Uterus (tissue), 4 donors: ENCODE data around the gene RNASE8. TPM values are rescaled to one million over a fixed set of nuclear protein-coding genes. Genes with fewer than 3 reads are reported as not detected.

Experiments
- DNase-seq, 2 donors: peaks; one replicate each; pipeline ENCODE4 v3.0.0-alpha.2; 2019 to 2020
- H3K27ac ChIP-seq, 2 donors: fragments of 200-600 bp; sonication (generic); 1 replicate in 1 of 2; 2 replicates in 1 of 2; pipeline ENCODE4 v1.5.1; 2016 to 2018
- H3K27me3 ChIP-seq, 2 donors: fragments of 200-600 bp; sonication (generic); one replicate each; pipeline ENCODE4 v1.5.1; 2018 to 2019; ENCODE audit warnings: control low read depth in 1 of 2
- H3K36me3 ChIP-seq, 2 donors: fragments of 200-600 bp; sonication (generic); one replicate each; pipeline ENCODE4 v1.5.1; 2019; ENCODE audit warnings: control low read depth in 1 of 2
- H3K4me1 ChIP-seq, 2 donors: fragments of 200-600 bp; sonication (generic); one replicate each; pipeline ENCODE4 v1.5.1; 2018 to 2019; ENCODE audit warnings: control low read depth in 1 of 2
- H3K4me3 ChIP-seq, 2 donors: fragments of 200-600 bp; sonication (generic); 1 replicate in 1 of 2; 2 replicates in 1 of 2; pipeline ENCODE4 v1.5.1; 2018 to 2019; ENCODE audit warnings: mild to moderate bottlenecking in 1 of 2
- H3K9me3 ChIP-seq, 2 donors: fragments of 200-600 bp; sonication (generic); one replicate each; pipeline ENCODE4 v1.5.1; 2019; ENCODE audit warnings: control low read depth in 1 of 2
- POLR2A ChIP-seq, 2 donors: fragments of 450-650 bp; IDR thresholded peaks; one replicate each; pipeline ENCODE4 v1.6.1; 2016; ENCODE audit warnings: antibody characterized with exemption in 2 of 2, mild to moderate bottlenecking in 1 of 2, moderate library complexity in 1 of 2
- intact Hi-C: fragments of 100-400 bp; cut with DNase I; formaldehyde crosslinking; loops from one replicate; pipeline ENCODE4 v1.15.1; 2023; ENCODE audit warnings: low total_unique reads
- total RNA-seq, 4 donors: library from RNA; depleted of rRNA in 3 of 4; stranded (reverse); fragments of >200 nt in 3 of 4; gene quantifications; one replicate each; pipeline versions ENCODE4 v1.1.0 to v1.2.4, GENCODE V29; 2014 to 2023
- TF ChIP-seq, protein P1 (sequence below), 4 experiments: fragments of 200-600 bp in 2 of 4; fragments of 450-650 bp in 2 of 4; sonication (generic) in 2 of 4; IDR thresholded peaks; one replicate each; pipeline ENCODE4 v1.5.1; 2016 to 2019; ENCODE audit warnings: antibody characterized with exemption in 4 of 4, mild to moderate bottlenecking in 2 of 4, moderate library complexity in 1 of 4
- donor health status: DM: yes; HTN: yes; CAD: no.

Gene RNASE8
- total RNA-seq, 4 donors from 2014 or later, result not detected

DNA sequence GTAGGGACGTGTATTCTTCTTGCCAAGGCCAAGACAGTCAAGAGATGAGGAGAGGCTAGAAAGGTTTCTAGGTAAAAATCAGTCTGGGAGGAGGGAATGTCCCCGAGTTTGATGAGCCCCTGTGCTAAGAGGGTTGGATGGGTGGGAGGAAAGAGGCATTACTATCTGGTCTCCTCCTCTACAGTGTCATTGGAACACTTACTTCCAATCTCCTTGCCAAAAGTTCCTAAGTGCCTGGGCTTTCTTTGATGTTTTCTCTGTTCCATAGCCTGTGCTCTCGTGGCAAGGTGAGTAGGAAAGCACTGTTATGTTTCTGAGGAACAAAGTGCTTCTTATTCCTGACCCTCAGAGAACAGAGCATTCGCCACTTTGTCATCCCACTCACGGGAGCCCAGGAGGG, 22.9 kb upstream of the RNASE8 start, which contains the start of gene RNASE13:
Gene RNASE13, minus strand, starts transcription at position 101 of the 400 bp plus-strand sequence. CDS start 519 bp downstream, outside the sequence.
- Histone ChIP-seq H3K27ac (peak within 1 kb of the TSS; percentile 40 to 56), H3K36me3 (no peaks in the 10 kb centered on the region), H3K4me1 (peaks cover 0 to 4% of the 10 kb centered on the region in 2 donors), H3K27me3 (no peaks in the 10 kb centered on the region), H3K9me3 (no peaks in the 10 kb centered on the region), H3K4me3 (no peak within 1 kb of the TSS)
- intact Hi-C loops, result no loop called here
- DNase-seq, result no peak
- TF ChIP-seq, protein P1, sequence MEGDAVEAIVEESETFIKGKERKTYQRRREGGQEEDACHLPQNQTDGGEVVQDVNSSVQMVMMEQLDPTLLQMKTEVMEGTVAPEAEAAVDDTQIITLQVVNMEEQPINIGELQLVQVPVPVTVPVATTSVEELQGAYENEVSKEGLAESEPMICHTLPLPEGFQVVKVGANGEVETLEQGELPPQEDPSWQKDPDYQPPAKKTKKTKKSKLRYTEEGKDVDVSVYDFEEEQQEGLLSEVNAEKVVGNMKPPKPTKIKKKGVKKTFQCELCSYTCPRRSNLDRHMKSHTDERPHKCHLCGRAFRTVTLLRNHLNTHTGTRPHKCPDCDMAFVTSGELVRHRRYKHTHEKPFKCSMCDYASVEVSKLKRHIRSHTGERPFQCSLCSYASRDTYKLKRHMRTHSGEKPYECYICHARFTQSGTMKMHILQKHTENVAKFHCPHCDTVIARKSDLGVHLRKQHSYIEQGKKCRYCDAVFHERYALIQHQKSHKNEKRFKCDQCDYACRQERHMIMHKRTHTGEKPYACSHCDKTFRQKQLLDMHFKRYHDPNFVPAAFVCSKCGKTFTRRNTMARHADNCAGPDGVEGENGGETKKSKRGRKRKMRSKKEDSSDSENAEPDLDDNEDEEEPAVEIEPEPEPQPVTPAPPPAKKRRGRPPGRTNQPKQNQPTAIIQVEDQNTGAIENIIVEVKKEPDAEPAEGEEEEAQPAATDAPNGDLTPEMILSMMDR (IDR thresholded peaks at IDR 0.05), result no peak
- no peak for TF ChIP-seq POLR2A (IDR thresholded peaks at IDR 0.05)

DNA sequence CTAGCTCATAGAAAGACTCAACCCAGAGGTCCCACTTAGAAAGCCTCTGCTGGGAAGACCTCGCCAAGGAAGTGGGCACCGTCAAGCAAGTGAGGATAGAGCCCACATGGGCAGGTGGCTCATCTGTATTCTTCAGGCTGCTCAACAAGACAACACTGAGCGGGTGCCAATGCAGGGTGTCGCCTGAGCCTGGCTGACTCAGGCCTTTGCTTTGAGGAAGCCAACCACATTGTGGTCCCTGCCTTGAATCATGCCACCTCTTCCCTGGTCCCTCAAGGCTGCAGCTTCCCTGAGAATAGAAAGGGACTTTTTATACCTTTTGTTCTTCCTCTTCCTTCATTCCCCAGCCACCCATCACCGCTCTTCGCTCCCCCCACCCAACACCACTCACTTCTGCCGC, 20.9 kb upstream of the RNASE8 start:
- Histone ChIP-seq H3K27me3 (no peaks in the 10 kb centered on the region), H3K27ac (peak overlapping the region; percentile 38 to 93), H3K4me3 (no peak overlapping the region), H3K4me1 (peaks cover 0 to 4% of the 10 kb centered on the region in 2 donors), H3K36me3 (no peaks in the 10 kb centered on the region), H3K9me3 (no peaks in the 10 kb centered on the region)
- intact Hi-C loops, result no loop called here
- no peak for DNase-seq
- TF ChIP-seq, protein P1 (IDR thresholded peaks at IDR 0.05), result no peak
- TF ChIP-seq POLR2A (IDR thresholded peaks at IDR 0.05), result no peak

DNA sequence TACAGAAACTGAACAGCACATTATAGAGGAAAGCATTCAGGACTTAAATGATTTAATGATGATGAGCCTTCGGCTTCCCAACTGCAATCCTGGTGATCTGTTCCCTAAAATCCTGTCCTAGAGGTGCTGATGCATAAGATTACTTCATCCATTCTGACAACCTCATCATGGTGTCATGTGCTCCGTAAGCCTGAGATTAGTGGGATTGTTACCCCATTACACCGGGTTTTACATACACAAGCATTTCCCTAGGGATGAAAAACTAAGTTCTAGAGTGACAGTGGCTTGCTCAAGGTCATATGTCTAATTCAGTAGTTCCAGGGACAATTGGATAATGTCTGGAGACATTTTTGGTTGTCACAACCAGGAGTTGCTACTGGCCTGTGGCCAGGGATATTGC, 20.5 kb upstream of the RNASE8 start:
- peaks cover 0 to 4% of the 10 kb centered on the region in 2 donors for H3K4me1 ChIP-seq
- H3K4me3 ChIP-seq, result no peak overlapping the region
- H3K27me3 ChIP-seq, result no peaks in the 10 kb centered on the region
- no peaks in the 10 kb centered on the region for H3K36me3 ChIP-seq
- no peak for DNase-seq
- TF ChIP-seq, protein P1 (IDR thresholded peaks at IDR 0.05), result no peak
- TF ChIP-seq POLR2A (IDR thresholded peaks at IDR 0.05), result no peak
- intact Hi-C loops, result no loop called here
- H3K27ac ChIP-seq, result peak overlapping the region; percentile 38 to 93
- no peaks in the 10 kb centered on the region for H3K9me3 ChIP-seq

DNA sequence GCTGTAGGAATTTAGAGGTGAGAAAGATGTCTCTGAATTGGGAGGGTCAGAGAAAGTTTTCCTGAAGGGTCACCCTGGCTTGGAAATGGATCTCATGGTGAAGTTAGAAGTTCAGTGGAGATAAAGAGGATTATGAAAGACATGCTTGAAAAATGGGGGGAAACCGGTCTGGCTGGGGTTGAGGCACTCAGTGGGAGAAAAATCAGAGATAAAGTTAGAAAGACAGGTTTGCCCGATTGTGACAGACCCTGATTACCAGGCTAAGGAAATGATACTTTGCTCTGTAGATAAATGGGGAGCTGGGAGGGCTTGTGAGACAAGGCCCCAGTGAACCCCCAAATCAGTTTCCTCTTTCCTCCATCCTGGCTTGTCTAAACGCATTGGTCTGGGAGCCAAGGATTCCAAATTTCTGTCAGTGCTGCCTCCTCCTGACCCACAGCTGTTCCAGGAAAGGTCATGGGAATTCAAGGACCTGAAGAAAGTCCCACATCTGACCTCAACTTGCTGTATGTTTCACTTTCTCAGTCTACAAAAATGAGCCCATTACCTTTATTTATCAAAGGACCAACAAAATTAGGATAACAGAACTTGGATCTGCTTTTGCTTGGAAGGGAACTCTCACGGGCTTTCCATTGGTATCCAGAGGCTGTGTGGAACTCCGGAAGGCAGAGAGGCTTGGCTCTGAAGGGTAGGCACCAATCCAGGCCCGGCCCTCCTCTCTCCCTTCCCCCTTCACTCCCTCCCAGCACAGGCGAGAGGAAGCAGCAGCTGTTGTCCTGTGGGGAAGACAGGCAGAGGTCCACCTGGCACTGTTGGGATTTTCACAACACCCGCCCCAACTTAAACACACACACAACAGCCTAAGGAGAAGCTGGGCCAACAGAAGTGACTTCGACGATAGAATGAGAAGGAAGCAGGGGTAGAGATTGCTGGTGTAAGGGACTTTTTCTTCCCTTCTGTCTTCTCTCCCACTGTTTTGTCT, 18.9 kb upstream of the RNASE8 start:
- Histone ChIP-seq H3K4me1 (peaks cover 0 to 4% of the 10 kb centered on the region in 2 donors), H3K27ac (peak overlapping the region; percentile 85 to 93), H3K27me3 (no peaks in the 10 kb centered on the region), H3K9me3 (no peaks in the 10 kb centered on the region), H3K36me3 (no peaks in the 10 kb centered on the region), H3K4me3 (no peak overlapping the region)
- peak; percentile 93 to 95 for DNase-seq
- TF ChIP-seq POLR2A (IDR thresholded peaks at IDR 0.05), result peak; percentile 39 to 47
- TF ChIP-seq, protein P1 (IDR thresholded peaks at IDR 0.05), result peak in 2 of 4 experiments; percentile 7 to 24
- intact Hi-C loops, result no loop called here
